SK-N-SH (cell line): Measurements from ENCODE around the gene UBE2U. TPM values are rescaled to one million over a fixed set of nuclear protein-coding genes. Genes with fewer than 3 reads are reported as not detected.

Experiments
- CTCF ChIA-PET: fragments of 300-600, 350-600 bp; formaldehyde crosslinking; extraction: SDS; loops from one replicate; lab custom pipeline; 2021; lab: Yijun Ruan, JAX
- POLR2A ChIA-PET: fragments of 350-600 bp; sonication (Branson Sonifier 250); formaldehyde crosslinking; extraction: SDS; loops from one replicate; lab custom pipeline; 2020; ENCODE audit warnings: antibody characterized with exemption, inconsistent platforms; lab: Yijun Ruan, JAX
- DNase-seq: peaks from one replicate; pipeline ENCODE4 v3.0.0; 2012
- H2AFZ ChIP-seq: fragments of 200-600 bp; sonication (generic); 2 replicates; pipeline ENCODE4 v1.8.1; 2016; ENCODE audit warnings: antibody characterized with exemption, mild to moderate bottlenecking, low read depth
- H3F3A ChIP-seq: fragments of 200-600 bp; sonication (generic); replicated peaks from 2 replicates; pipeline ENCODE3; 2016; ENCODE audit warnings: antibody characterized with exemption, mild to moderate bottlenecking; ENCODE audit not compliant: insufficient read depth
- H3K27ac ChIP-seq, 2 experiments: fragments of 200-500 bp in 1 of 2; fragments of 200-600 bp in 1 of 2; sonication (Bioruptor generic) in 1 of 2; sonication (generic), shearing (Covaris generic) in 1 of 2; 2 replicates each; pipeline versions ENCODE4 v1.5.1 to v1.6.1; 2014 to 2016; ENCODE audit warnings: low read depth in 2 of 2, inconsistent platforms in 1 of 2, low read length in 1 of 2, mild to moderate bottlenecking in 1 of 2, mixed read lengths in 1 of 2
- H3K27me3 ChIP-seq: fragments of 200-600 bp; sonication (generic), shearing (Covaris generic); 2 replicates; pipeline ENCODE4 v1.6.1; 2016; ENCODE audit warnings: mixed run types; ENCODE audit not compliant: insufficient read depth
- H3K36me3 ChIP-seq, 2 experiments: fragments of 200-500 bp in 1 of 2; fragments of 200-600 bp in 1 of 2; sonication (Bioruptor generic) in 1 of 2; sonication (generic) in 1 of 2; replicated peaks in 1 of 2; 2 replicates each; pipeline versions ENCODE3 to v1.5.1; 2014 to 2016; ENCODE audit warnings: low read length in 1 of 2, mild to moderate bottlenecking in 1 of 2; ENCODE audit not compliant: insufficient read depth in 2 of 2, control insufficient read depth in 1 of 2
- H3K4me1 ChIP-seq, 2 experiments: fragments of 200-500 bp in 1 of 2; fragments of 200-600 bp in 1 of 2; sonication (Bioruptor generic) in 1 of 2; sonication (generic), shearing (Covaris generic) in 1 of 2; 2 replicates each; pipeline versions ENCODE4 v1.5.1 to v1.6.1; 2014 to 2016; ENCODE audit warnings: low read depth in 1 of 2, low read length in 1 of 2, mixed run types in 1 of 2; ENCODE audit not compliant: insufficient read depth in 2 of 2, control insufficient read depth in 1 of 2
- H3K4me2 ChIP-seq: fragments of 200-600 bp; sonication (generic), shearing (Covaris generic); 2 replicates; pipeline ENCODE4 v1.6.1; 2017; ENCODE audit warnings: mixed run types
- H3K4me3 ChIP-seq, 2 experiments: fragments of 200-500 bp in 1 of 2; fragments of 200-600 bp in 1 of 2; sonication (Bioruptor generic) in 1 of 2; sonication (generic), shearing (Covaris generic) in 1 of 2; 2 replicates each; pipeline versions ENCODE4 v1.5.1 to v1.8.1; 2014 to 2016; ENCODE audit warnings: low read depth in 2 of 2, inconsistent platforms in 1 of 2, low read length in 1 of 2, mild to moderate bottlenecking in 1 of 2, mixed read lengths in 1 of 2, moderate library complexity in 1 of 2
- H3K79me2 ChIP-seq: fragments of 200-600 bp; sonication (generic); 2 replicates; pipeline ENCODE4 v1.8.1; 2017; ENCODE audit warnings: mild to moderate bottlenecking; ENCODE audit not compliant: insufficient read depth
- H3K9ac ChIP-seq: fragments of 200-600 bp; sonication (generic); 2 replicates; pipeline ENCODE4 v1.6.1; 2017; ENCODE audit warnings: mixed run types
- H3K9me2 ChIP-seq: fragments of 200-600 bp; sonication (generic); 2 replicates; pipeline ENCODE4 v1.6.1; 2017; ENCODE audit warnings: mixed run types
- H3K9me3 ChIP-seq: fragments of 200-600 bp; sonication (generic); 2 replicates; pipeline ENCODE4 v1.6.1; 2017; ENCODE audit warnings: mixed run types, mild to moderate bottlenecking, moderate library complexity
- H4K20me1 ChIP-seq: fragments of 200-600 bp; sonication (generic); 2 replicates; pipeline ENCODE4 v1.6.1; 2017; ENCODE audit warnings: mild to moderate bottlenecking, mixed run types; ENCODE audit not compliant: insufficient read depth
- CHD2 ChIP-seq: fragments of 150-350 bp; IDR thresholded peaks from 2 replicates; pipeline ENCODE4 v1.6.1; 2018; ENCODE audit warnings: low read length; ENCODE audit not compliant: partially characterized antibody
- ELF1 ChIP-seq: IDR thresholded peaks from 2 replicates; pipeline ENCODE4 v1.4.0; 2012
- EZH2phosphoT487 ChIP-seq: fragments of 200-600 bp; sonication (generic); IDR thresholded peaks from 2 replicates; pipeline ENCODE4 v1.6.1; 2017; ENCODE audit warnings: low read depth, mixed run types, mild to moderate bottlenecking, antibody characterized with exemption, moderate library complexity, borderline replicate concordance
- FOSL2 ChIP-seq: IDR thresholded peaks from 2 replicates; pipeline ENCODE4 v1.4.0; 2012; ENCODE audit warnings: low read depth, mild to moderate bottlenecking, moderate library complexity, borderline replicate concordance
- FOXJ3 ChIP-seq: sonication (generic); formaldehyde crosslinking; IDR thresholded peaks from 2 replicates; pipeline ENCODE4 v1.5.1; 2020; ENCODE audit warnings: mild to moderate bottlenecking, missing genetic modification reagents
- GABPA ChIP-seq: IDR thresholded peaks from 2 replicates; pipeline ENCODE4 v1.4.0; 2012; ENCODE audit warnings: low read depth, mild to moderate bottlenecking
- MXI1 ChIP-seq: IDR thresholded peaks from 2 replicates; pipeline ENCODE4 v1.6.1; 2012; ENCODE audit warnings: mild to moderate bottlenecking, low read depth, low read length, improper control_type of control experiment
- NRF1 ChIP-seq: IDR thresholded peaks from 2 replicates; pipeline ENCODE4 v1.6.1; 2012; ENCODE audit warnings: low read depth, mild to moderate bottlenecking, low read length
- POLR2AphosphoS5 ChIP-seq: IDR thresholded peaks from 2 replicates; pipeline ENCODE4 v1.6.1; 2012; ENCODE audit warnings: low read depth, low read length
- TAF1 ChIP-seq: IDR thresholded peaks from 2 replicates; pipeline ENCODE4 v1.6.1; 2012; ENCODE audit warnings: low read depth, mild to moderate bottlenecking, low read length, moderate library complexity, borderline replicate concordance
- WGBS: methylation state at CpG from one replicate; pipeline ENCODE4 v1.1.6; 2017; ENCODE audit warnings: low lambda C conversion rate; 5-methylcytosine and 5-hydroxymethylcytosine counted together
- polyA plus RNA-seq, 3 experiments: library from polyadenylated mRNA; depleted of rRNA; stranded (reverse); fragments of >200 nt; gene quantifications; 2 replicates each; pipeline ENCODE4 v1.2.3, GENCODE V29; 2012
- TF ChIP-seq, protein P1 (sequence below): IDR thresholded peaks from 2 replicates; pipeline ENCODE4 v1.4.0; 2012; ENCODE audit warnings: low read depth, borderline replicate concordance
- TF ChIP-seq, protein P2 (sequence below): fragments of 150-350 bp; IDR thresholded peaks from 2 replicates; pipeline ENCODE4 v1.6.1; 2016; ENCODE audit warnings: mild to moderate bottlenecking, low read depth, low read length
- TF ChIP-seq, protein P3 (sequence below): fragments of 150-350 bp; IDR thresholded peaks from 2 replicates; pipeline ENCODE4 v1.6.1; 2017; ENCODE audit warnings: antibody characterized with exemption, low read length, low read depth, borderline replicate concordance
- TF ChIP-seq, protein P4 (sequence below): IDR thresholded peaks from 2 replicates; pipeline ENCODE4 v1.4.0; 2012; ENCODE audit warnings: low read depth, borderline replicate concordance

UBE2U gene
- polyA plus RNA-seq, 1 of the 3 experiments (the other 2 are of a cell fraction) = not detected

DNA sequence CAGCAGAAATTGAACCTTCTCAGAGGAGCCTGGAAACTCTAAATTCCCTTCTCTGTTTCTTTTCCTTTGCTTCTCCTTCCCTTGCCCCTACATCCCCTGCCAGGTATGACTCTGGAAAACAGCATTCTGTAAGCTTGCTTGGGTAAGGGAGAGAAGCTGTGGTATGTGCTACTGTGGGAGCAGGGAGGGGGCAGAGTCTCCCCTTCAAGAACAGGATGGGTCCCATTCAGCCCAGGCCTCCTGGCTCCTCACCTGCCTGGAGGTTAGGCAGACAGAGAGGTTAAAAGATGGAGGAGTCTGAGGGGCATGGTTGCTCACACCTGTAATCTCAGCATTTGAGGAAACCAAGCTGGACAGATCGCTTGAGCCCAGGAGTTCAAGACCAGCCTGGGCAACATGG, 40.6 kb upstream of the UBE2U start:
- peaks cover 0 to 11% of the 10 kb centered on the region in 2 experiments; a peak in 2 of 4 replicates for H3K4me1 ChIP-seq
- no peaks in the 10 kb centered on the region for H3K79me2 ChIP-seq
- no peaks in the 10 kb centered on the region for H3K9me2 ChIP-seq
- no peak overlapping the region for H3K9ac ChIP-seq
- 100% methylated on average over 1 of the region's 1 CpG for WGBS
- ChIA-PET CTCF (interaction anchor here (0.6 to 9.5 kb wide), 9 partner anchors 10 to 488 kb away, joined by 3 to 49 read pairs (median 6); no protein-coding TSS in a partner anchor), POLR2A (no interaction called here)
- H3K36me3 ChIP-seq = peaks cover 13 to 35% of the 10 kb centered on the region in 2 experiments
- no peaks in the 10 kb centered on the region for H3F3A ChIP-seq
- no peaks in the 10 kb centered on the region for H3K9me3 ChIP-seq
- no peak overlapping the region for H2AFZ ChIP-seq
- no peaks in the 10 kb centered on the region for H4K20me1 ChIP-seq
- H3K4me3 ChIP-seq = no peak overlapping the region
- DNase-seq = no peak
- no peak overlapping the region for H3K4me2 ChIP-seq
- H3K27me3 ChIP-seq = no peaks in the 10 kb centered on the region
- TF ChIP-seq FOSL2 (no peak), GABPA (no peak), POLR2AphosphoS5 (no peak), CHD2 (no peak), FOXJ3 (no peak), EZH2phosphoT487 (no peak)
- TF ChIP-seq, protein P1, sequence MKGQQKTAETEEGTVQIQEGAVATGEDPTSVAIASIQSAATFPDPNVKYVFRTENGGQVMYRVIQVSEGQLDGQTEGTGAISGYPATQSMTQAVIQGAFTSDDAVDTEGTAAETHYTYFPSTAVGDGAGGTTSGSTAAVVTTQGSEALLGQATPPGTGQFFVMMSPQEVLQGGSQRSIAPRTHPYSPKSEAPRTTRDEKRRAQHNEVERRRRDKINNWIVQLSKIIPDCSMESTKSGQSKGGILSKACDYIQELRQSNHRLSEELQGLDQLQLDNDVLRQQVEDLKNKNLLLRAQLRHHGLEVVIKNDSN = no peak
- H3K27ac ChIP-seq = peak overlapping the region in 1 of 2 experiments; percentile 35; a peak in 1 of 4 replicates

DNA sequence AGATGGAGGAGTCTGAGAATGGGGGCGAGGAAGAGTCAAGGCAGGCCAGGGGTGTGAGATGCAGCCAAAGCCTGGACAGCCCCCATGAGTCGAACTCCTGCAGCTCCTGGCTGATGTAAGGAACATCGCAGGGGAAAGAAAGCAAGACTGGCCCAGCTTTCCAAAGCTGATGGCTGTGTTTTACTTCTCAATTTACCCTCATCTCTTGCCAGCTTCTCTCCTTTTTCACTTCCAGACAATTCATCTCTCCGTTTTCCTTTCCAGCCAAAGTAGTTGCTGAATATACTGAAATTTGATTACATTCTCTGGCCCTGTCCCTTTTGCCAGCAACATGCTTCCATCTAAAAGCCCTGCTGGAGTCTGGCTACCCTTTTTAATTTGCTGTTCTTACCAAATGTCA, 40.0 kb upstream of the UBE2U start:
- no peaks in the 10 kb centered on the region for H3K79me2 ChIP-seq
- peak overlapping the region in 1 of 2 experiments; percentile 62; a peak in 2 of 4 replicates for H3K27ac ChIP-seq
- no peaks in the 10 kb centered on the region for H3K9me2 ChIP-seq
- H3K9ac ChIP-seq = no peak overlapping the region
- H3K4me2 ChIP-seq = no peak overlapping the region
- H3K36me3 ChIP-seq = peaks cover 13 to 30% of the 10 kb centered on the region in 2 experiments
- no peak for DNase-seq
- TF ChIP-seq ELF1 = no peak
- TF ChIP-seq, protein P1 = no peak
- TF ChIP-seq, protein P2, sequence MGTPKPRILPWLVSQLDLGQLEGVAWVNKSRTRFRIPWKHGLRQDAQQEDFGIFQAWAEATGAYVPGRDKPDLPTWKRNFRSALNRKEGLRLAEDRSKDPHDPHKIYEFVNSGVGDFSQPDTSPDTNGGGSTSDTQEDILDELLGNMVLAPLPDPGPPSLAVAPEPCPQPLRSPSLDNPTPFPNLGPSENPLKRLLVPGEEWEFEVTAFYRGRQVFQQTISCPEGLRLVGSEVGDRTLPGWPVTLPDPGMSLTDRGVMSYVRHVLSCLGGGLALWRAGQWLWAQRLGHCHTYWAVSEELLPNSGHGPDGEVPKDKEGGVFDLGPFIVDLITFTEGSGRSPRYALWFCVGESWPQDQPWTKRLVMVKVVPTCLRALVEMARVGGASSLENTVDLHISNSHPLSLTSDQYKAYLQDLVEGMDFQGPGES = no peak
- TF ChIP-seq NRF1 = no peak
- TF ChIP-seq MXI1 = no peak
- TF ChIP-seq TAF1 = no peak
- TF ChIP-seq, protein P3, sequence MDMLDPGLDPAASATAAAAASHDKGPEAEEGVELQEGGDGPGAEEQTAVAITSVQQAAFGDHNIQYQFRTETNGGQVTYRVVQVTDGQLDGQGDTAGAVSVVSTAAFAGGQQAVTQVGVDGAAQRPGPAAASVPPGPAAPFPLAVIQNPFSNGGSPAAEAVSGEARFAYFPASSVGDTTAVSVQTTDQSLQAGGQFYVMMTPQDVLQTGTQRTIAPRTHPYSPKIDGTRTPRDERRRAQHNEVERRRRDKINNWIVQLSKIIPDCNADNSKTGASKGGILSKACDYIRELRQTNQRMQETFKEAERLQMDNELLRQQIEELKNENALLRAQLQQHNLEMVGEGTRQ = no peak
- TF ChIP-seq, protein P4, sequence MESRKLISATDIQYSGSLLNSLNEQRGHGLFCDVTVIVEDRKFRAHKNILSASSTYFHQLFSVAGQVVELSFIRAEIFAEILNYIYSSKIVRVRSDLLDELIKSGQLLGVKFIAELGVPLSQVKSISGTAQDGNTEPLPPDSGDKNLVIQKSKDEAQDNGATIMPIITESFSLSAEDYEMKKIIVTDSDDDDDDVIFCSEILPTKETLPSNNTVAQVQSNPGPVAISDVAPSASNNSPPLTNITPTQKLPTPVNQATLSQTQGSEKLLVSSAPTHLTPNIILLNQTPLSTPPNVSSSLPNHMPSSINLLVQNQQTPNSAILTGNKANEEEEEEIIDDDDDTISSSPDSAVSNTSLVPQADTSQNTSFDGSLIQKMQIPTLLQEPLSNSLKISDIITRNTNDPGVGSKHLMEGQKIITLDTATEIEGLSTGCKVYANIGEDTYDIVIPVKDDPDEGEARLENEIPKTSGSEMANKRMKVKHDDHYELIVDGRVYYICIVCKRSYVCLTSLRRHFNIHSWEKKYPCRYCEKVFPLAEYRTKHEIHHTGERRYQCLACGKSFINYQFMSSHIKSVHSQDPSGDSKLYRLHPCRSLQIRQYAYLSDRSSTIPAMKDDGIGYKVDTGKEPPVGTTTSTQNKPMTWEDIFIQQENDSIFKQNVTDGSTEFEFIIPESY = no peak
- H3K9me3 ChIP-seq = no peaks in the 10 kb centered on the region
- ChIA-PET CTCF (interaction anchor here (0.6 to 9.5 kb wide), 14 partner anchors 10 to 489 kb away, joined by 3 to 49 read pairs (median 4); no protein-coding TSS in a partner anchor), POLR2A (no interaction called here)
- no peak overlapping the region for H2AFZ ChIP-seq
- peaks cover 0 to 11% of the 10 kb centered on the region in 2 experiments; a peak in 2 of 4 replicates for H3K4me1 ChIP-seq
- H4K20me1 ChIP-seq = no peaks in the 10 kb centered on the region
- H3F3A ChIP-seq = no peaks in the 10 kb centered on the region
- no peak overlapping the region for H3K4me3 ChIP-seq
- no peaks in the 10 kb centered on the region for H3K27me3 ChIP-seq
- 79% methylated on average over 4 of the region's 4 CpGs for WGBS
